ENCODE measurements around the gene TTBK1.
A peak's percentile ranks its signal among the peaks of the same experiment; 100 is the strongest.

Gene TTBK1

DNA sequence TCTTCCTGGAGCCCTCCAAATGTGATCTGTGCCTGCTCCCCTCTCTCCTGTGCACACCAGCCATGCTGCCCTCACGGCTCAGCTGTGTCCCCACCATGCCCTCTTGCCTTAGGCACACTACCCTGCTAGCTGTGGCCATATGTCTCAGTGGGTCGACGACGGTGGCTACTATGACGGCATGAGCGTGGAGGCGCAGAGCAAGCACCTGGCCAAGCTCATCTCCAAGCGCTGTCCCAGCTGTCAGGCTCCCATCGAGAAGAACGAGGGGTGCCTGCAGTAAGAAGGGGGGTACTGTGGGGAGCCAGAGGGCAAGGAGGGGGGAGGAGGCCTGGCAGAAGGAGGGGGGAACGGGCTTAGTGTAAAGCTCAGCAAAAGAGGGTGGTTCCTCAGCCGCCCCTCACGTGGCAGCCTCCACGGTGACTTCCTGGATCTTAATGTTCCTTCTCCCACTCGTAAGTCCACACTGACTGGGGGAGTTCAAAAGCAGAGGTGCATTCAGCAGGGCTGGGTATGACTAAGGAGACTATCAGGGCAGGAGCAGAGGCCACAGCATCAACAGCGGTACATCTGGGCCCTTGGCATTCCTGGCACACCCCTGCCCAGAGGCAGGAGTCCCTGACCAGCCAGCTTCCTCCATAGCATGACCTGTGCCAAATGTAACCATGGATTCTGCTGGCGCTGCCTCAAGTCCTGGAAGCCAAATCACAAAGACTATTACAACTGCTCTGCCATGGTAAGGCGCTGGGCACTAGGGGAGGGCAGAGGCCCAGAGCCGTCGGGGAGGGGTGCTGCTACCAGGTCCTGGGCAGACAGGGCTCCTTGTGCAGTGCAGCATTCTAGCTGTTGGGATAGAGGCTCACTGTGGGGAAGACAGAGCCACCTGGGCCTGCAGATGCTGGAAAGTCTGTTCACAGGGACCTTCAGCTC, 22.0 kb upstream of the TTBK1 start:
- FAIRE-seq (no peak), DNase-seq (ENCODE audit: extremely low spot score, insufficient read length, low read depth) (no peak)

DNA sequence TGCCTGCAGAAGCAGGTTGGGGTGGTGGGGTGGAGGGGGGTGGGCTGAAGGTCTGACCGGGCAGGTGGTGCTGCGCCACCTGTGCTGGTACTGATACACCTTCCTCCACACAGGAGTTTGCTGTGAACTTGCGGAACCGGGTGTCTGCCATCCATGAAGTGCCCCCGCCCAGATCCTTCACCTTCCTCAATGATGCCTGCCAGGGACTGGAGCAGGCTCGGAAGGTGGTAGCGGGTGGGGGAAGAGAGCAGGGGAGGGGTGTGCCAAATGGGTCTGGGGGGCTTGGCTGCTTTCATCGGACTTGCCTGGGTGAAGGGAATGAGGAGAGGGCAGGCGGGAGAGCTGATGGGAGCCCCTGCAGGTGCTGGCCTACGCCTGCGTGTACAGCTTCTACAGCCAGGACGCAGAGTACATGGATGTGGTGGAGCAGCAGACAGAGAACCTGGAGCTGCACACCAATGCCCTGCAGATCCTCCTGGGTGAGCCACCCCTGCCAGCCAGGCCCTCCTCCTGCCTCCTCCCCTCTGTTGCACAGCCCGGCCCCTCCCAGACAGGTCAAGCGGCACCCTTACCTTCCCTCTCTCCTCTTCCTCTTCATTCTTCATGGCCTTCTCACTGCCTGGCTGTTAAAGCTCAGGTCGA, 20.7 kb upstream of the TTBK1 start:
- FAIRE-seq (no peak), DNase-seq (ENCODE audit: extremely low spot score, insufficient read length, low read depth) (no peak)

DNA sequence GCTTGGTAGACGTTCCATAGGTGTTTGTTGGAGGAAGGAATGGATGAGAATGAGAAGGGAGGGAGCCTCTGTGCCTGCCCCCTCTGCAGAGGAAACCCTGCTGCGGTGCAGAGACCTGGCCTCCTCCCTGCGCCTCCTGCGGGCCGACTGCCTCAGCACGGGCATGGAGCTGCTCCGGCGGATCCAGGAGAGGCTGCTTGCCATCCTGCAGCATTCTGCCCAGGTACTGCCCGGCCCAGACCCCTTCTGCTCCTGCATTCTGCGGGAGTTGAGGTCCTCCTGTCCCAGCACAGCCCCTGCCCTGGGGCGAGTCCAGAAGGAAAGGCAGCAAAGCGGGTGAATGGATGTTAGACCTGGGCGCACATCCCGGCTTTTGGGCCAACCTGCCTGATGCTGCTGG, 20.1 kb upstream of the TTBK1 start:
- DNase-seq (ENCODE audit: extremely low spot score, insufficient read length, low read depth): no peak
- FAIRE-seq: no peak

DNA sequence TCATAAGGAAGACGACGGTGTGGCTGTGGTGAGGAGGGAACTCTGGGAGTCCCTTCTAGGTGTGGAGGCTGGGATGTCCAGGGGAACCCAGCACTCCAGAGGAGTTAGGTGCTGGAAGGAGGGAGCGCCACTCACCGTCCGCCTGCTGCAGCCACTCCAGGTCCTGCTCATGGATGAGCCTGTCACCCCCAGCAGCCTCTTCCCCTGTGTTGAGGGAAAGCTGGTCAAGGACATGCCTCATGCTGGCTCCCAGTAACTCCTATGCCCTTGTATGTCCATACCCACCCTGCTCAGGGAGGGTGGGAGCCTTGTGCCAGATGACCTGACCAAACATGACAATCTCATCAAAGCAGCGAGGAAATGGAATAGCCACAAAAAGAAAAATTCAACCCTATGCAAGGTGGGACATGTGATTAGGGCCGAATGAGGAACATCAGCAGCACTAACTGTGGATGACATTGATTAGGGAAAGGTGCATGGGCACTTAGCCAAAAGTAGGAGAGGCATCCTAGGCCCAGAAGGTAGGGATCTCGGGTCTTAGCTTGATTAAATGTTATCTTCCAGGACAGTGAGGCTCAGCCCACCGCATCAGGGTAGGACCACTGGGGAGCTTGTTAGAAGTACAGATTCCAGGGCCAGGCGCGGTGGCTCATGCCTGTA, 17.0 kb upstream of the TTBK1 start:
- FAIRE-seq: no peak
- DNase-seq (ENCODE audit: extremely low spot score, insufficient read length, low read depth): no peak

DNA sequence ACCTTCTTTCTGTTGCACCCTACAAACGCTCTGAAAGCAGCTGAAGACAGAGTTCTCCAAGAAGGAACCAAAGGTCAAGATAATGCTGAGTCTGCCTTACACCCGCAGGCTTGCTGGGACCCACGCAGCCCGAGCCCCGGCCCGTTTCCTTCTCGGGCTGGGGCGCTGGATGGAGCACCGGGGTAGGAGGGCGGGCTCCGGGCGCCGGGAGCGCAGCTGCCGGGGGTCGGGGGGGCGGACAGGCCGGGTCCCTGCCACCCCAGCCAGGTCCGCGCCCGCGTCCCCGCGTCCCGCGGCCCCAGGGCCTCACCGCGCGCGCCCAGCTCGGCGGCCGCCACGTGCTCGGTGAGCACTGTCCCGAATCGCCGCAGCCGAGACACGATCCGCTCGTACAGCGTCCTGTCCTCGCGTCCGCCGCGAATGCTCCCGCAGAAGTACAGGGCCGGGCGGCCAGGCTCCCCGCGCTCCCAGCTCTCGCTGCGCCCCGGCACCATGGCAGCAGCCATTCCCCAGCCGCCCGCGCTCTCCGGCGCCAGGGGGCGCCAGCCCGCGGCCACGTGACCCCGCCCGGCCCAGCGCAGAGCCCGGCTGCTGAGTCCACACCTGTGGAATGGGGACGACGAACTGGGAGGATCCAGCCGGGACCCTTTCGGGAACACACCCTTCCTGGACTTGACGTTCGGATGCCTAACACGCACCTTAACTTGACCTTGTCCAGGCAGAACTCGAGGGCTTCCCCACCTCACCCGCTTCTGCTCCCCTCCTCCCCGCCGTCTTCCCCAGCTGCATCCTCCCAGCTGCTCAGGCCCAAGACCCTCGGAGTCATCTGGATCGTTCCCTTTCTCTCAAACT, 14.1 kb upstream of the TTBK1 start, which contains the start of gene DNPH1:
TSS of gene DNPH1 (minus strand) at position 531 of the 852 bp plus-strand sequence. CDS start at position 506, 25 bp downstream.
- peak; percentile 71 for DNase-seq (ENCODE audit: extremely low spot score, insufficient read length, low read depth)
- FAIRE-seq: peak; percentile 56

DNA sequence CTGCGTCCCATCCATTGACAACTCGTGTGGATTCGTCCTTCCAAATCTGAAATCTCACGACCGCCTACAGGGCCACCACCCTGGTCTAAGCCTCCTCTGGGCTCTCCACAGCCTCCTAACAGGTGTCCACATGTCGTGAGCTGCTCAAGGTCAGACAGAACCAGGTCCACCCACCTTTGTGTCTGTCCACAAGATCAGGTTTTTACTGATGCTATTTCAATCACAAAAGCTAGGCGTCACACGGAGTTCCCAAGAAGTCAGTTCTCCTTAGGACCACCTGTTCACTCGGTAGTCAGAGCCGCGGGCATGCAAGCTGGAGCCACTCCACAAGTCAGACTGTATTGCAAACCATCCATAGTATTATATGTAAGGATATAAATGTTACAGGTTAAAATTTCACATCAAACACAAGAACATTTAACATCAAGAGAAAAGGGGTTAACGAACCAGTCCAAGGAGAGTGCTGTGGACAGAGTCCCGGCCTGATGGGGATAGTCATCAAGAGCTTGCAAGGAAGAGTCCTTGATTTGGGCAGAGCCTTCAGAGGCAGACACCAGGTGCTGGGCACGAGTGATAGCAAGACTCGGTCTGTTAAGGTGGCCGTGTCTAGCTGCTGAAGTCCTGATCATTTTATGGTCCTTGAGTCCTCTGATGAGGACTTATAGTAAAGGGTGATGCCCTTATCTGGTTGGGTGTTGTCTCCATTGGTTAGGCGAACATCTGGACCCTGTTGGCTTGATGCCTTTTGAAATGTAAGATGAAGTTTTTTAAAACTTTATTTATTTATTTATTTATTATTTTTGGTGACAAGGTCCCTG, 13.3 kb upstream of the TTBK1 start:
- no peak for DNase-seq (ENCODE audit: extremely low spot score, insufficient read length, low read depth)
- no peak for FAIRE-seq

DNA sequence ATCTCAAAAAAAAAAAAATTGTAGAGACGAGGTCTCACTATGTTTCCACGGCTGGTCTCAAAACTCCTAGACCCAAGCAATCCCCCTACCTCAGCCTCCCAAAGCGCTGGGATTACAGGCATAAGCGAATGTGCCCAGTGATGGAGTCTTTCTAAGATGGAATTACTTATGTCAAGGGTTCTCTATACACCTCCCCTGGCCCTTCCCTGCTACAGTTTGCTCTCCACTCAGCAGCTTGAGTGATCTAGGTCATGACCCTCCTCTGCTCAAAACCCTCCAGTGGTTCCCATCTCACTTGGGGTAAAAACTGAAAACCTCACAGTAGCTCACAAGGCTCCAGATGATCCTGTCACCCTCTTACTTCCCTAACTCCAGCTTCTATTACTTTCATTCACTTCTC, 12.2 kb upstream of the TTBK1 start:
- DNase-seq (ENCODE audit: extremely low spot score, insufficient read length, low read depth) (no peak), FAIRE-seq (no peak)

DNA sequence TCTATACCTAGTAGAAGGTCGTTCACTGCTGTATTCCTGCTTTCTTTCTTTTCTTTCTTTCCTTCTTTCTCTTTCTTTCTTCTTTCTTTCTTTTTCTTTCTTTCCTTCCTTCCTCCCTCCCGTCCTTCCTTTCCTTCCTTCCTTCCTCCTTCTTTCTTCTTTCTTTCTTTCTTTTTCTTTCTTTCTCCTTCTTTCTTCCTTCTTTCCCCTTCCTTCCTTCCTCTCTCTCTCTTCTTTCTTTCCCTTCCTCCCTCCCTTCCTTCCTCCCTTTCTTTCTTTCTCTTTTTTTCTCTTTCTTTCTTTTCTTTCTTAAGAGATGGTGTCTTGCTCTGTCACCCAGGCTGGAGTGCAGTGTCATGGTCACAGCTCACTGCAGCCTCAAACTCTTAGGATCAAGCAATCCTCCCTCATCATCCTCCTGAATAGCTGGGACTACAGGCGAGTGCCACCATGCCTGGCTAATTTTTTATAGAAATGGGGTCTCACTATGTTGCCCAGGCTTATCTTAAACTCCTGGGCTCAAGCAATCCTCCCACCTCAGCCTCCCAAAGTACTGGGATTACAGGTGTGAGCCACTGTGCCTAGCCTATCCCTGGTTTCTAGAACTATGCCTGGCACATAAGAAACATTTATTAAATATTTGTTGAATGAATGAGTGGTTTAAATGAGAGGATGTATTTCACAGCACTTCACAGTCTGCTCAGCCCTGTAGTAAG, 11.4 kb upstream of the TTBK1 start:
- no peak for FAIRE-seq

DNA sequence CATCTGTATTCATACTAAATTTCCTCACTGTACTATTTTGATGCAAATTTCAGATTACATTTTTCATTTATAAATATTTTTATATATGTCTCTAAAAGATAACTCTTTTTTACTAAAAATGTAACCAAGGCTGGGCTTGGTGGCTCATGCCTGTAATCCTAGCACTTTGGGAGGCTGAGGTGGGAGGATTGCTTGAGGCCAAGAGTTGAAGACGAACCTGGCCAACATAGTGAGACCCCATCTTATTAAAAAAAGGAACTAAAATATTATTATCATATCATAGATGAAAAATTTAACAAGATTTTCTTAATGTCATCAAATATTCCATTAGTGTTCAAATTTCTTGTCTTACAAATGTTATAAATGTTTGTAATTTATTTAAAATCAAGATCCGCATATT, 7.4 kb upstream of the TTBK1 start:
- no peak for FAIRE-seq
- no peak for DNase-seq (ENCODE audit: extremely low spot score, insufficient read length, low read depth)

More for the DNA sequence above, 11.4 kb upstream of the TTBK1 start:
- no peak for DNase-seq (ENCODE audit: extremely low spot score, insufficient read length, low read depth)

DNA sequence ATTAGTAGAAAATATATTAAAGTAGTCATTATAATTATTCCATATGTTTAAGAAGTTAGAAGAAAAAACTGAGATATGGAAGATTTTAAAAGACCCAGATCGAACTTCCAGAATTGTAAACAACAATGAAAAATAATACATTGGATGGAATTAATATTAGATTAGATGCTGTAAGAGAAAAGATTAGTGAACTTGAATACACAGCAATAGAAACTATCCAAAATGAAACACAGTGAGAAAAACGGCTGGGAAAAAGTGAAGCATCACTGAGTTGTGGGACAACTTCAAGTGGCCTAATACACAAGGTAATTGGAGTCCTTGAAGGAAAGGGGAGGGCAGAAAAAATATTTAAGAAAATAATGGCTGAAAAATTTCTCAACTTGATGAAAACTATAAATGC, 4.2 kb upstream of the TTBK1 start:
- DNase-seq (ENCODE audit: extremely low spot score, insufficient read length, low read depth) (no peak), FAIRE-seq (no peak)

DNA sequence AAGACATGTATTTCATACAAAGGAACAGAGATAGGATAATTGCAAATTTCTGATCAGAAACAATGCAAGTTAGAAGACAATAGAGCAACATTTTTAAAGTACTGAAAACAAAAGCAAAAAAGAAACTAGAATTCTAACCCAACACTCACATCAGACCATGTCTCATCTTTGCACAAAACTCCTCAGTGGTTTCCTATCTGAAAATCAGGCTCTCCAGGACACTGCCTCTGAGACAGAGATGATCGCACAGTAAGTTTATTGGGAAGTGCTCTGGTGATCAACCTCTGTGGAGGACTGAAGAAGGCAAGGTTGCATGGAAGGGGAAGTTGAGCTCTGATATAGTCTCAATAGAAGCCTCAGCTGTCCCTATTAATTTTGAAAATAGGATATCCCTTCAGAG, 2.3 kb upstream of the TTBK1 start:
- DNase-seq (ENCODE audit: extremely low spot score, insufficient read length, low read depth) (no peak), FAIRE-seq (no peak)

DNA sequence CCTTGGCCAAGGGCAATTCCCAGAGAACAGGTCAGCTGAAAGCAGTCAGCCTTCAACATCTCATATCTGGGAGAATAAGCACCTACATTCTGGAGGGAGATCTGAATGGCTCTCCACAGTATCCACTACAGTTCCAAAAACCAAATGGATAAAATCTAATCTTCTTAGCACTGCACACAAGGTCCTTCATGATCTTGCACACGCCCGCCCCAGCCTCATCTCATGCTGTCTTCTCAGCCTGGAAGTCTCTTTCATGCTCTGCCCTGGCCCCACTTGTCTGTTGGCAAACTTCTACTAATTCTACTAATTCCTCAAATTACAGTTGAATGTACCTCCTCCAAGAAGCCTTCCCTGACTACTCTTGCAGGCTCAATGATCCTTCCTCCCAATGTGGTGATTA, 1.8 kb upstream of the TTBK1 start:
- no peak for DNase-seq (ENCODE audit: extremely low spot score, insufficient read length, low read depth)
- no peak for FAIRE-seq

DNA sequence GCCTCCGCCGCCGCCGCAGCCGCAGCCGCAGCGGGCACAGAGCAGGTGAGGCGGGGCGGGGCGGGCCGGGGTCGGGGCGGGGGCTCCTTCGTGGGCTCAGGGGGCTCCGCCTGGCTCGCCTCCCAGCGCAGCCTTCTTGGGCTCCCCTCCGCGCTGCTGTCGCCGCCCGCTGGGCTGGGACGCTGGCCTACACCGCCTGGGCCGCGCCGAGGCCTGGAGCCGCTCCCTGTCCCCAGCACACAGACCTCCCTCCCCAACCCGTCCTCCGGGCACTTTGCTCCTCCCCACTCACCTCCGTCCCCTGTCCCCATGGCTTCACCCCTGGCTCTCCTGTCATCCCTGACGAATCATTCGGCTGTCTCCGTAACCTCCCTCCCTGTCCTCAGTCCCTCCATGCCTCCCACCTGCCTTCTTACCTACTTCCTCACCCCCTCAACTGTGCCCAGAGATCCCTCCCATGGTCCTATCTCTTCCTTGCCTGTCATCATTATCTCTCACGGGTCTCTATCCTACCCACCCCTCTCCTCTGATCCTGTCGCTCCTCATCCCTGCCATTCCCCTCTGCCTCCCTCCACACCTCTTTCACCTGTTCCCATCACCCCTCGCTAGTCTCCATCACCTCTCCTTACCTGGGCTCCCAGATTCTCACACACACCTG, 512 bp downstream of the TTBK1 start:
- FAIRE-seq (no peak), DNase-seq (ENCODE audit: extremely low spot score, insufficient read length, low read depth) (no peak)

DNA sequence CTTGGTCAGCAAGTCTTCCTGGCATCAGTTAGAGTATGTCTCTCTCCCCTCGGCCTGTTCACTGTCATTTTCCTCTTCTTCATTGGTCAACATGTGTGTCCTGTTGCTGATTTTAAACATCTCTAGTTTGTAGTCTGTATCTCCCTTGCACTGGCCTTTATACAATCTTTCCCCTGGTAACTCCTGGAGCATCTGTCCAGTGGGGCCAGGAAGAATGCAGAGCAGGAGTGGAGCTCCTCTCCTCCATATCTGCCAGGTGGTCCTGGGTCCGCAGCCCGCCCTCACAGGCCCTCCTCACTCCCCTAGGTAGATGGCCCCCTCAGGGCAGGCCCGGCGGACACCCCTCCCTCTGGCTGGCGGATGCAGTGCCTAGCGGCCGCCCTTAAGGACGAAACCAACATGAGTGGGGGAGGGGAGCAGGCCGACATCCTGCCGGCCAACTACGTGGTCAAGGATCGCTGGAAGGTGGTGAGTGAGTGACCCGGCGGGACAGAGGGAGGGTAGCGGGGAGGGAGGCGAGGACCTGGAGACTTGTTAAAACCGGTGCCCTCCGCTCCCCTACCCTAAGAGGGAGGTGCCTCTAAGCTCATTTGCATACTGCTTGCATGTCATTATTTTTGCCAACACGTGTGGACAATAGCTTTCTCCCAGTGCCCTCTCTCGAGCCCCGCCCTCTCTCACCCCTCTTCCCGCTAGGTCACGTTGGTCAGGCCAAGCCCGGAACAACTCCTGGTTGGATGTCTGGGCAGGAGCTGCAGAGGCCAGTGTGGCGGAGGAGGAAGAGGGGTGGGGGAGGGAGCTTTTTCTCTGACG, 3.2 kb downstream of the TTBK1 start:
- no peak for DNase-seq (ENCODE audit: extremely low spot score, insufficient read length, low read depth)
- peak; percentile 5 for FAIRE-seq

DNA sequence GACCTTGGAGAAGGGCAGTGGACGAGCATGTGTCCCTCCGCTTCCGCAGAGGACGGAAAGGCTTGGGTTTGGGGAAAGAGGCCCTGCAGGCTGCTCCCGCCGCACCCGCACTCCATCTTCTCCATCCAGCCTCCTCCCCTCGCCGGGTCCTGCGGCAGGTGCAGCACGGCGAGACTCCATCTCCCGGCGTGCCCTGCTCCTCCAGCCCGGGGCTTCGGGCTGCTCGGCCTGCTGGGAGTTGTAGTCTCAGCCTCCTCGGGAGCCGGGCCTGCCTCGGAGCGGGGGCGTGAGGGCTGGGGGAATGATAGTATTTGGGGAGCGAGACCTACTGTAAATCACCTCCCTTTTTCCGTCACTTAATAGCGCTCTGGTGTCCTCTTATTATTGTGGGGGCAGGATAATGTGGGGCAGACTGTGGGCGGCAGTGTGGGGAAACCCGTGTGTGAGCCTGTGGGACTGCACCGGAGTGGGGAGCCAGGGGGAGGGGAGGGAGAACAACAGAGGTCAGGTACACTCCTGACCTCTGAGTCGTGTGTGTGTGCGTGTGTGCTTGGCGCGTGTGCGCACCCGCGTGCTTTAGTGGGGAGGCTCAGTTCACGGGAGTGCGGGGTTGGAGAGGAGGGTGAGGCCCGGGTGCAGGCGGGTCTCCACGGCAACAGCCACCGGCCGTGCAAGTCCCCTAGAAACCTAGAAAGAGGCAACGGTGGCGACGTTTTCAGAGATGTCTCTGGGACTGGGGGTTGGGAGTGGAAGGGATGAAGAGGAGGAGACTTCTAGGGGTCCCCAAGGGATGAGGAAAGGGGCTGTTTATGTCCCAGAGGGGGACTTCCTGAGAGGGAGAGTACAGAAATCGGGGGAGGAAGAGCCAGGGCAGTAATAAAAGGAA, 4.1 kb downstream of the TTBK1 start:
- DNase-seq (ENCODE audit: extremely low spot score, insufficient read length, low read depth): peak; percentile 97
- peak; percentile 86 for FAIRE-seq

DNA sequence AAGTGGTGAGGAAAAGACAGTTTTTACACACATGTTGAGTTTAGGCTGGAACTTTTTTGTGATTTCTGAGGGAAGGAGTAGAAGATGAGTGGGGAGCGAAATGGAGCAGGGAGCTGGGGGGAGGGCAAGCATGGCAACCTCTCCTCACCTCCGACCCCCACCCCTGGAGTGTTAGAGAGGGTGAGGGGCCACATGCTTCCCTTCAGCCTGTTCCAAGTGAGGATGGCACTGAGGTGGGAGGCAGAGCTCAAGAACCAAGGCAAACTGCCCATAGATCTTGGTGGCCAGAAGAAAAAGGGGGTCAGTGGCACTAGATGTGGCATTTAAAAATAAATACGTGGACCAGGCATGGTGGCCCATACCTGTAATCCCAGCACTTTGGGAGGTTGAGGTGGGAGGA, 4.8 kb downstream of the TTBK1 start:
- no peak for FAIRE-seq

More for the DNA sequence above, 4.8 kb downstream of the TTBK1 start:
- no peak for DNase-seq (ENCODE audit: extremely low spot score, insufficient read length, low read depth)
